ACHN (cell line): ENCODE results near the gene HTRA1.

Experiments used
- DNase-seq: peaks from one replicate; pipeline ENCODE4 v3.0.0-alpha.2; 2015
- in situ Hi-C: cut with HindIII; loops from 2 replicates; pipeline ENCODE4 v1.10.0; 2017; ENCODE audit warnings: low sequenced_read_pairs, low pct_ligation_motif_present, low pct_unique_long_range_greater_than_20kb

Gene HTRA1

GRCh38 chr10:122560279-122560804 is 99.0 kb downstream of the HTRA1 start, which contains the start of gene DMBT1:
Gene DMBT1, plus strand, starts transcription at chr10:122560754. Its CDS starts 17 bp downstream, at chr10:122560771.
- in situ Hi-C loops: no loop called here
- DNase-seq: no peak

DNA sequence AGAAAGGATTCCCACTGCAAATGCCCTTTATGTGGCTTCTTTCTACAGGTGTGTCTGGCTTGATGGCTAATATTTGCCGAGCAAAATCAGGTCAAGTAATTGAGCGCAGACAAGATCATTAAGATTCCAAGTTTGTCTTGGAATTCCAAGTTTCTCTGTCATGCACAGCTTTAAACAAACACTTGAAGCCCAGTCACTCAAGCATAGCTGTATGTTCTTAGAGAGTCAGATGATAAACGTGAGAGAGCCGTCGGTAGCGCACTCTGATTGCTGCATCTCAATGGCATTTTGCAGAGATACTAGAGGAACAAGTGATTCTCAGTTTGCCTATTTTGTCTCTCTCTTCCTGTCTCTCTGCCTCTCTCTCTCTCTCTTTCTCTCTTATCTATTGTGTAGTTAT is 99.9 kb downstream of the HTRA1 start:
- in situ Hi-C loops: no loop called here
- peak; percentile 37 for DNase-seq

- no peak for DNase-seq
- in situ Hi-C loops: no loop called here
Measured at GRCh38 chr10:122561792-122562191, 100.4 kb downstream of the HTRA1 start.
